ENCODE results near the gene C4A. TPM values are rescaled to one million over a fixed set of nuclear protein-coding genes. Genes with fewer than 3 reads are reported as not detected.

The C4A gene
- total RNA-seq, 4 donors from 2014 or later = 230 to 361 (median 258) TPM

Small RNA genes within 50 kb of the gene (small RNA-seq; reads per million reads assigned to genes)
- not detected for gene AL645922.1

Other genes starting within 250 kb of the C4A start
- 100 to 1,000 TPM; 216 to 341 (median 246) TPM for gene CLIC1, start 245.5 kb upstream of the C4A start, total RNA-seq
- gene MSH5, start 242.1 kb upstream of the C4A start, total RNA-seq = 10 to 100 TPM; 12.2 to 25.5 (median 18.4) TPM
- 1 to 10 TPM in 3 of 4 donors, not detected in 1; 1.5 to 5.5 (median 4.8) TPM for gene SAPCD1, start 219.4 kb upstream of the C4A start, total RNA-seq
- gene VWA7, start 204.7 kb upstream of the C4A start, total RNA-seq = under 1 TPM; 0.21 to 0.66 (median 0.35) TPM
- 10 to 100 TPM; 40.8 to 58.6 (median 50.1) TPM for gene VARS1, start 186.3 kb upstream of the C4A start, total RNA-seq
- 10 to 100 TPM; 23.9 to 31.8 (median 28.4) TPM for gene LSM2, start 175.1 kb upstream of the C4A start, total RNA-seq
- gene HSPA1L, start 166.8 kb upstream of the C4A start, total RNA-seq = 1 to 10 TPM in 2 of 4 donors, under 1 TPM in 2; 0.20 to 2.4 (median 1.2) TPM
- 100 to 1,000 TPM; 170 to 304 (median 221) TPM for gene HSPA1A, start 166.5 kb upstream of the C4A start, total RNA-seq
- gene HSPA1B, start 154.3 kb upstream of the C4A start, total RNA-seq = 100 to 1,000 TPM; 134 to 186 (median 168) TPM
- gene NEU1, start 119.2 kb upstream of the C4A start, total RNA-seq = 10 to 100 TPM; 25.8 to 44.6 (median 33.8) TPM
- under 1 TPM in 3 of 4 donors, not detected in 1; 0.22 to 0.84 (median 0.59) TPM for gene SLC44A4, start 103.1 kb upstream of the C4A start, total RNA-seq
- 10 to 100 TPM; 38.2 to 63.9 (median 46.8) TPM for gene EHMT2, start 84.4 kb upstream of the C4A start, total RNA-seq
- 1 to 10 TPM in 3 of 4 donors, under 1 TPM in 1; 0.63 to 3.5 (median 2.9) TPM for gene ZBTB12, start 80.0 kb upstream of the C4A start, total RNA-seq
- 10 to 100 TPM in 1 of 4 donors, 1 to 10 TPM in 3; 4.6 to 17.4 (median 6.1) TPM for gene C2, start 54.3 kb upstream of the C4A start, total RNA-seq
- gene CFB, start 36.0 kb upstream of the C4A start, total RNA-seq = 10 to 100 TPM; 15.7 to 66.5 (median 26.2) TPM
- 100 to 1,000 TPM in 1 of 4 donors, 10 to 100 TPM in 3; 74.1 to 101 (median 88.6) TPM for gene NELFE, start 23.1 kb upstream of the C4A start, total RNA-seq
- 10 to 100 TPM; 47.1 to 83.1 (median 48.2) TPM for gene SKIC2, start 22.9 kb upstream of the C4A start, total RNA-seq
- gene DXO, start 9.9 kb upstream of the C4A start, total RNA-seq = 10 to 100 TPM; 16.2 to 46.1 (median 34.3) TPM
- 100 to 1,000 TPM; 266 to 420 (median 299) TPM for gene C4B, start 32.7 kb downstream of the C4A start, total RNA-seq
- 10 to 100 TPM in 1 of 4 donors, 1 to 10 TPM in 3; 1.0 to 15.3 (median 3.9) TPM for gene CYP21A2, start 56.4 kb downstream of the C4A start, total RNA-seq
- gene TNXB, start 127.3 kb downstream of the C4A start, total RNA-seq = 100 to 1,000 TPM; 231 to 547 (median 297) TPM
- 100 to 1,000 TPM in 3 of 4 donors, 10 to 100 TPM in 1; 74.3 to 121 (median 102) TPM for gene ATF6B, start 146.2 kb downstream of the C4A start, total RNA-seq
- 1 to 10 TPM; 1.3 to 5.4 (median 3.0) TPM for gene FKBPL, start 148.2 kb downstream of the C4A start, total RNA-seq
- gene PRRT1, start 169.9 kb downstream of the C4A start, total RNA-seq = 1 to 10 TPM in 2 of 4 donors, under 1 TPM in 2; 0.21 to 2.7 (median 1.7) TPM
- gene PPT2, start 172.1 kb downstream of the C4A start, total RNA-seq = 10 to 100 TPM; 33.0 to 75.2 (median 40.1) TPM
- gene EGFL8, start 182.5 kb downstream of the C4A start, total RNA-seq = 100 to 1,000 TPM; 108 to 388 (median 270) TPM
- gene AGPAT1, start 194.0 kb downstream of the C4A start, total RNA-seq = 10 to 100 TPM; 45.3 to 52.2 (median 48.1) TPM
- 100 to 1,000 TPM in 2 of 4 donors, 10 to 100 TPM in 2; 74.5 to 117 (median 107) TPM for gene RNF5, start 196.3 kb downstream of the C4A start, total RNA-seq
- 10 to 100 TPM in 1 of 4 donors, 1 to 10 TPM in 3; 4.0 to 12.7 (median 5.8) TPM for gene AGER, start 202.2 kb downstream of the C4A start, total RNA-seq
- 10 to 100 TPM; 55.0 to 75.0 (median 61.9) TPM for gene PBX2, start 208.1 kb downstream of the C4A start, total RNA-seq
- 10 to 100 TPM in 2 of 4 donors, 1 to 10 TPM in 2; 5.9 to 17.7 (median 8.8) TPM for gene GPSM3, start 210.6 kb downstream of the C4A start, total RNA-seq
- 10 to 100 TPM; 22.4 to 50.2 (median 31.9) TPM for gene NOTCH4, start 242.0 kb downstream of the C4A start, total RNA-seq